Neural progenitor cell (in vitro differentiated cells): ENCODE measurements around the gene FILIP1. TPM values are rescaled to one million over a fixed set of nuclear protein-coding genes. Genes with fewer than 3 reads are reported as not detected.

Experiments used
- DNase-seq: peaks from one replicate; pipeline ENCODE4 v3.0.0-alpha.2; 2016; ENCODE audit warnings: low spot score
- H2AFZ ChIP-seq: fragments of 200-600 bp; sonication (generic); replicated peaks from 2 replicates; pipeline ENCODE4 v1.6.1; 2016; ENCODE audit warnings: antibody characterized with exemption
- H3F3A ChIP-seq: fragments of 200-600 bp; sonication (generic); 2 replicates; pipeline ENCODE4 v1.6.1; 2016; ENCODE audit warnings: antibody characterized with exemption, low read depth
- H3K27ac ChIP-seq: fragments of 200-600 bp; sonication (generic); 2 replicates; pipeline ENCODE4 v1.5.1; 2016; ENCODE audit warnings: mild to moderate bottlenecking
- H3K27me3 ChIP-seq: fragments of 200-600 bp; sonication (generic); 2 replicates; pipeline ENCODE4 v1.6.1; 2016; ENCODE audit warnings: mild to moderate bottlenecking, moderate library complexity
- H3K36me3 ChIP-seq: fragments of 200-600 bp; sonication (generic); 2 replicates; pipeline ENCODE4 v1.5.1; 2016
- H3K4me1 ChIP-seq: fragments of 200-600 bp; sonication (generic); 2 replicates; pipeline ENCODE4 v1.6.1; 2016; ENCODE audit warnings: mixed run types
- H3K4me2 ChIP-seq: fragments of 200-600 bp; sonication (generic); 2 replicates; pipeline ENCODE4 v1.6.1; 2016
- H3K4me3 ChIP-seq: fragments of 200-600 bp; sonication (generic); 2 replicates; pipeline ENCODE4 v1.5.1; 2016
- H3K79me2 ChIP-seq: fragments of 200-600 bp; sonication (generic); 2 replicates; pipeline ENCODE4 v1.6.1; 2016; ENCODE audit warnings: low read depth
- H3K9ac ChIP-seq: fragments of 200-600 bp; sonication (generic); 2 replicates; pipeline ENCODE4 v1.6.1; 2016
- H3K9me3 ChIP-seq: fragments of 200-600 bp; sonication (generic); 2 replicates; pipeline ENCODE4 v1.5.1; 2016; ENCODE audit warnings: low read depth
- H4K20me1 ChIP-seq: fragments of 200-600 bp; sonication (generic); 2 replicates; pipeline ENCODE4 v1.6.1; 2016; ENCODE audit warnings: low read depth
- H3K27ac Mint-ChIP-seq: 3 replicates; pipeline ENCODE4 v1.8.0; 2021; ENCODE audit warnings: mixed read lengths
- H3K27me3 Mint-ChIP-seq: 2 replicates; pipeline ENCODE4 v1.8.0; 2022; ENCODE audit warnings: low read depth, mild to moderate bottlenecking, inconsistent platforms, moderate library complexity, mixed read lengths; ENCODE audit not compliant: insufficient read depth
- H3K36me3 Mint-ChIP-seq: 3 replicates; pipeline ENCODE4 v1.8.0; 2021; ENCODE audit warnings: mixed read lengths
- H3K4me1 Mint-ChIP-seq: 3 replicates; pipeline ENCODE4 v1.8.0; 2021; ENCODE audit warnings: mixed read lengths
- H3K4me3 Mint-ChIP-seq: 3 replicates; pipeline ENCODE4 v1.8.0; 2021; ENCODE audit warnings: mild to moderate bottlenecking, moderate library complexity, mixed read lengths
- H3K9me3 Mint-ChIP-seq: 3 replicates; pipeline ENCODE4 v1.8.0; 2020; ENCODE audit warnings: mixed read lengths
- EZH2 ChIP-seq: fragments of 200-600 bp; sonication (generic); IDR thresholded peaks from 2 replicates; pipeline ENCODE4 v1.6.1; 2017; ENCODE audit warnings: antibody characterized with exemption, mild to moderate bottlenecking, moderate library complexity
- EZH2phosphoT487 ChIP-seq: fragments of 200-600 bp; sonication (generic); IDR thresholded peaks from 2 replicates; pipeline ENCODE4 v1.6.1; 2017; ENCODE audit warnings: antibody characterized with exemption
- total RNA-seq: library from RNA; depleted of rRNA; stranded (reverse); fragments of >200 nt; gene quantifications from 2 replicates; pipeline ENCODE4 v1.2.3, GENCODE V29; 2015; ENCODE audit warnings: low replicate concordance
- TF ChIP-seq, protein P1 (sequence below): fragments of 200-600 bp; sonication (generic); IDR thresholded peaks from 2 replicates; pipeline ENCODE4 v1.5.1; 2017; ENCODE audit warnings: antibody characterized with exemption, mild to moderate bottlenecking

Gene FILIP1
- total RNA-seq, 1 donor from 2014 or later: 22.6 TPM

GRCh38 chr6:75526502-75527127, 33.0 kb upstream of the FILIP1 start:
- Histone ChIP-seq H3K36me3 (no peaks in the 10 kb centered on the region), H2AFZ (no peak overlapping the region), H3F3A (no peaks in the 10 kb centered on the region), H4K20me1 (no peaks in the 10 kb centered on the region), H3K4me3 (no peak overlapping the region), H3K27me3 (no peaks in the 10 kb centered on the region), H3K27ac (no peak overlapping the region), H3K9me3 (no peaks in the 10 kb centered on the region), H3K9ac (no peak overlapping the region), H3K4me2 (no peak overlapping the region), H3K79me2 (no peaks in the 10 kb centered on the region), H3K4me1 (no peaks in the 10 kb centered on the region)
- H3K4me3 Mint-ChIP-seq: no peak overlapping the region
- H3K9me3 Mint-ChIP-seq: peaks cover 4% of the 10 kb centered on the region
- peaks cover 6% of the 10 kb centered on the region for H3K4me1 Mint-ChIP-seq
- H3K27me3 Mint-ChIP-seq: no peaks in the 10 kb centered on the region
- H3K36me3 Mint-ChIP-seq: no peaks in the 10 kb centered on the region
- TF ChIP-seq, protein P1, sequence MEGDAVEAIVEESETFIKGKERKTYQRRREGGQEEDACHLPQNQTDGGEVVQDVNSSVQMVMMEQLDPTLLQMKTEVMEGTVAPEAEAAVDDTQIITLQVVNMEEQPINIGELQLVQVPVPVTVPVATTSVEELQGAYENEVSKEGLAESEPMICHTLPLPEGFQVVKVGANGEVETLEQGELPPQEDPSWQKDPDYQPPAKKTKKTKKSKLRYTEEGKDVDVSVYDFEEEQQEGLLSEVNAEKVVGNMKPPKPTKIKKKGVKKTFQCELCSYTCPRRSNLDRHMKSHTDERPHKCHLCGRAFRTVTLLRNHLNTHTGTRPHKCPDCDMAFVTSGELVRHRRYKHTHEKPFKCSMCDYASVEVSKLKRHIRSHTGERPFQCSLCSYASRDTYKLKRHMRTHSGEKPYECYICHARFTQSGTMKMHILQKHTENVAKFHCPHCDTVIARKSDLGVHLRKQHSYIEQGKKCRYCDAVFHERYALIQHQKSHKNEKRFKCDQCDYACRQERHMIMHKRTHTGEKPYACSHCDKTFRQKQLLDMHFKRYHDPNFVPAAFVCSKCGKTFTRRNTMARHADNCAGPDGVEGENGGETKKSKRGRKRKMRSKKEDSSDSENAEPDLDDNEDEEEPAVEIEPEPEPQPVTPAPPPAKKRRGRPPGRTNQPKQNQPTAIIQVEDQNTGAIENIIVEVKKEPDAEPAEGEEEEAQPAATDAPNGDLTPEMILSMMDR: peak; percentile 87
- TF ChIP-seq EZH2phosphoT487 (no peak), EZH2 (no peak)
- peak; percentile 77 for DNase-seq
- H3K27ac Mint-ChIP-seq: no peak overlapping the region

GRCh38 chr6:75525682-75526081, 32.1 kb upstream of the FILIP1 start:
- H3K9me3 Mint-ChIP-seq: peaks cover 6% of the 10 kb centered on the region
- no peaks in the 10 kb centered on the region for H3K36me3 Mint-ChIP-seq
- H3K27ac Mint-ChIP-seq: no peak overlapping the region
- H3K4me3 ChIP-seq: no peak overlapping the region
- no peaks in the 10 kb centered on the region for H3K27me3 Mint-ChIP-seq
- H3K4me2 ChIP-seq: no peak overlapping the region
- H3K79me2 ChIP-seq: no peaks in the 10 kb centered on the region
- H2AFZ ChIP-seq: no peak overlapping the region
- H3K27me3 ChIP-seq: no peaks in the 10 kb centered on the region
- no peak overlapping the region for H3K4me3 Mint-ChIP-seq
- no peak overlapping the region for H3K9ac ChIP-seq
- H3K4me1 ChIP-seq: no peaks in the 10 kb centered on the region
- no peaks in the 10 kb centered on the region for H3K36me3 ChIP-seq
- H4K20me1 ChIP-seq: no peaks in the 10 kb centered on the region
- no peak overlapping the region for H3K27ac ChIP-seq
- H3F3A ChIP-seq: no peaks in the 10 kb centered on the region
- H3K9me3 ChIP-seq: no peaks in the 10 kb centered on the region
- no peak for DNase-seq
- H3K4me1 Mint-ChIP-seq: peaks cover 6% of the 10 kb centered on the region
- TF ChIP-seq EZH2phosphoT487 (no peak), EZH2 (no peak)
- TF ChIP-seq, protein P1: no peak

- no peak overlapping the region for H3K9ac ChIP-seq
- no peaks in the 10 kb centered on the region for H3K79me2 ChIP-seq
- H3K36me3 ChIP-seq: no peaks in the 10 kb centered on the region
- H3F3A ChIP-seq: no peaks in the 10 kb centered on the region
- H3K4me3 ChIP-seq: no peak overlapping the region
- no peak overlapping the region for H3K27ac ChIP-seq
- H3K27me3 ChIP-seq: no peaks in the 10 kb centered on the region
- no peak overlapping the region for H2AFZ ChIP-seq
- no peak overlapping the region for H3K4me3 Mint-ChIP-seq
- DNase-seq: peak; percentile 6
- peaks cover 6% of the 10 kb centered on the region for H3K4me1 Mint-ChIP-seq
- H3K9me3 Mint-ChIP-seq: peaks cover 6% of the 10 kb centered on the region
- TF ChIP-seq EZH2 (no peak), EZH2phosphoT487 (no peak)
- TF ChIP-seq, protein P1: no peak
- no peak overlapping the region for H3K4me2 ChIP-seq
- no peaks in the 10 kb centered on the region for H3K9me3 ChIP-seq
- no peaks in the 10 kb centered on the region for H4K20me1 ChIP-seq
- H3K27me3 Mint-ChIP-seq: no peaks in the 10 kb centered on the region
- H3K4me1 ChIP-seq: no peaks in the 10 kb centered on the region
- no peaks in the 10 kb centered on the region for H3K36me3 Mint-ChIP-seq
- peak overlapping the region; percentile 52 for H3K27ac Mint-ChIP-seq
Observed at GRCh38 chr6:75524322-75524972, 30.8 kb upstream of the FILIP1 start.
